ENCODE data around the gene PLS3.
"Not testable (repeated sequence)": the region's sequence is repeated elsewhere in the genome, so short reads cannot be mapped to it uniquely, and the experiment has no call there.

The PLS3 gene

GRCh38 chrX:115535421-115535820, 25.6 kb upstream of the PLS3 start:
- Histone ChIP-seq H3K4me3 (IDR thresholded peaks at IDR 0.05; ENCODE audit: insufficient read depth, low read depth, low read length) (no peak overlapping the region), H3K4me1 (ENCODE audit: low read depth, poor library complexity, severe bottlenecking) (no peaks in the 10 kb centered on the region), H3K27ac (no peak overlapping the region), H3K9ac (no peak overlapping the region), H2AFZ (ENCODE audit: low read depth) (no peak overlapping the region), H4K20me1 (ENCODE audit: insufficient read depth) (no peaks in the 10 kb centered on the region), H3K27me3 (ENCODE audit: insufficient read depth, low read depth) (no peaks in the 10 kb centered on the region), H3K36me3 (ENCODE audit: insufficient read depth) (no peaks in the 10 kb centered on the region), H3K4me2 (no peak overlapping the region), H3K79me2 (ENCODE audit: insufficient read depth, low read depth) (no peaks in the 10 kb centered on the region)
- TF ChIP-seq CTCF (conservative IDR thresholded peaks at IDR 0.05; ENCODE audit: low read depth, low read length) = no peak

- no peak overlapping the region for H3K4me3 ChIP-seq (IDR thresholded peaks at IDR 0.05; ENCODE audit: insufficient read depth, low read depth, low read length)
- H2AFZ ChIP-seq (ENCODE audit: low read depth) = no peak overlapping the region
- H3K27ac ChIP-seq = no peak overlapping the region
- no peaks in the 10 kb centered on the region for H4K20me1 ChIP-seq (ENCODE audit: insufficient read depth)
- H3K27me3 ChIP-seq (ENCODE audit: insufficient read depth, low read depth) = no peaks in the 10 kb centered on the region
- no peak overlapping the region for H3K9ac ChIP-seq
- no peaks in the 10 kb centered on the region for H3K4me1 ChIP-seq (ENCODE audit: low read depth, poor library complexity, severe bottlenecking)
- H3K79me2 ChIP-seq (ENCODE audit: insufficient read depth, low read depth) = no peaks in the 10 kb centered on the region
- no peak for TF ChIP-seq CTCF (conservative IDR thresholded peaks at IDR 0.05; ENCODE audit: low read depth, low read length)
- H3K4me2 ChIP-seq = no peak overlapping the region
- H3K36me3 ChIP-seq (ENCODE audit: insufficient read depth) = no peaks in the 10 kb centered on the region
Measured at GRCh38 chrX:115535844-115536243, 25.1 kb upstream of the PLS3 start.

- Histone ChIP-seq H3K4me1 (ENCODE audit: low read depth, poor library complexity, severe bottlenecking) (no peaks in the 10 kb centered on the region), H3K27ac (no peak overlapping the region), H3K4me2 (no peak overlapping the region), H4K20me1 (ENCODE audit: insufficient read depth) (no peaks in the 10 kb centered on the region), H3K9ac (no peak overlapping the region), H3K27me3 (ENCODE audit: insufficient read depth, low read depth) (no peaks in the 10 kb centered on the region), H2AFZ (ENCODE audit: low read depth) (no peak overlapping the region), H3K79me2 (ENCODE audit: insufficient read depth, low read depth) (no peaks in the 10 kb centered on the region), H3K4me3 (IDR thresholded peaks at IDR 0.05; ENCODE audit: insufficient read depth, low read depth, low read length) (no peak overlapping the region), H3K36me3 (ENCODE audit: insufficient read depth) (no peaks in the 10 kb centered on the region)
- no peak for TF ChIP-seq CTCF (conservative IDR thresholded peaks at IDR 0.05; ENCODE audit: low read depth, low read length)
Measured at GRCh38 chrX:115539841-115540240, 21.1 kb upstream of the PLS3 start.

GRCh38 chrX:115541045-115541444, 19.9 kb upstream of the PLS3 start:
- not testable (repeated sequence) for H3K4me2 ChIP-seq; H3K36me3 ChIP-seq (ENCODE audit: insufficient read depth); H3K27ac ChIP-seq; H2AFZ ChIP-seq (ENCODE audit: low read depth); H3K4me3 ChIP-seq (IDR thresholded peaks at IDR 0.05; ENCODE audit: insufficient read depth, low read depth, low read length); H3K9ac ChIP-seq; H3K4me1 ChIP-seq (ENCODE audit: low read depth, poor library complexity, severe bottlenecking); H3K27me3 ChIP-seq (ENCODE audit: insufficient read depth, low read depth); H3K79me2 ChIP-seq (ENCODE audit: insufficient read depth, low read depth); H4K20me1 ChIP-seq (ENCODE audit: insufficient read depth)

- Histone ChIP-seq H3K27ac (no peak overlapping the region), H3K4me2 (no peak overlapping the region), H2AFZ (ENCODE audit: low read depth) (no peak overlapping the region), H3K36me3 (ENCODE audit: insufficient read depth) (no peaks in the 10 kb centered on the region), H3K4me3 (IDR thresholded peaks at IDR 0.05; ENCODE audit: insufficient read depth, low read depth, low read length) (no peak overlapping the region), H4K20me1 (ENCODE audit: insufficient read depth) (no peaks in the 10 kb centered on the region), H3K9ac (no peak overlapping the region), H3K79me2 (ENCODE audit: insufficient read depth, low read depth) (no peaks in the 10 kb centered on the region), H3K4me1 (ENCODE audit: low read depth, poor library complexity, severe bottlenecking) (no peaks in the 10 kb centered on the region), H3K27me3 (ENCODE audit: insufficient read depth, low read depth) (no peaks in the 10 kb centered on the region)
- no peak for TF ChIP-seq CTCF (conservative IDR thresholded peaks at IDR 0.05; ENCODE audit: low read depth, low read length)
Measured at GRCh38 chrX:115547448-115547847, 13.5 kb upstream of the PLS3 start.
